MCF 10A (cell line): ENCODE data around the gene RTBDN. TPM values are rescaled to one million over a fixed set of nuclear protein-coding genes. Genes with fewer than 3 reads are reported as not detected.
A peak's percentile ranks its signal among the peaks of the same experiment; 100 is the strongest.

ENCODE experiments used
- BruUV-seq: library from RNA; stranded (reverse); fragments of 400-500 nt; replicated peaks from 2 replicates; lab custom pipeline; 2021; lab: Mats Ljungman, UMichigan
- CTCF ChIA-PET: fragments of 300-600 bp; sonication (Branson Sonifier 250); formaldehyde crosslinking; extraction: SDS; loops from one replicate; lab custom pipeline; 2021; ENCODE audit warnings: antibody characterized with exemption, inconsistent platforms; lab: Yijun Ruan, JAX
- POLR2A ChIA-PET: fragments of 300-600, 350-650 bp; sonication (Branson Sonifier 250); formaldehyde crosslinking; extraction: SDS; loops from one replicate; lab custom pipeline; 2020; ENCODE audit warnings: antibody characterized with exemption, inconsistent platforms; lab: Yijun Ruan, JAX
- DNase-seq: peaks from one replicate; pipeline ENCODE4 v3.0.0-alpha.2; 2018; ENCODE audit not compliant: unreplicated experiment
- H3K27ac Mint-ChIP-seq: one replicate; pipeline ENCODE4 v1.8.0; 2022; ENCODE audit warnings: mild to moderate bottlenecking, low read depth, mixed read lengths; ENCODE audit not compliant: unreplicated experiment
- H3K27me3 Mint-ChIP-seq: one replicate; pipeline ENCODE4 v1.8.0; 2022; ENCODE audit warnings: mixed read lengths; ENCODE audit not compliant: insufficient read depth, unreplicated experiment
- H3K36me3 Mint-ChIP-seq: one replicate; pipeline ENCODE4 v1.8.0; 2022; ENCODE audit warnings: mild to moderate bottlenecking, moderate library complexity, mixed read lengths; ENCODE audit not compliant: insufficient read depth, unreplicated experiment
- H3K4me1 Mint-ChIP-seq: one replicate; pipeline ENCODE4 v1.8.0; 2022; ENCODE audit warnings: mixed read lengths; ENCODE audit not compliant: insufficient read depth, unreplicated experiment
- H3K4me3 Mint-ChIP-seq: one replicate; pipeline ENCODE4 v1.8.0; 2022; ENCODE audit warnings: mild to moderate bottlenecking, moderate library complexity, mixed read lengths; ENCODE audit not compliant: unreplicated experiment
- H3K9me3 Mint-ChIP-seq: one replicate; pipeline ENCODE4 v1.8.0; 2022; ENCODE audit warnings: mixed read lengths; ENCODE audit not compliant: unreplicated experiment
- CTCF ChIP-seq: fragments of 200-600 bp; IDR thresholded peaks from one replicate; pipeline ENCODE4 v1.8.0; 2022; ENCODE audit warnings: antibody characterized with exemption, mild to moderate bottlenecking; ENCODE audit not compliant: unreplicated experiment
- intact Hi-C: fragments of 100-400 bp; cut with micrococcal nuclease; formaldehyde crosslinking; loops from 2 replicates; pipeline ENCODE4 v1.14.1; 2022
- total RNA-seq: library from RNA; stranded (reverse); gene quantifications from 2 replicates; pipeline ENCODE4 v1.2.3, GENCODE V29; 2022

The RTBDN gene
- total RNA-seq, 1 experiment from 2014 or later, result not detected

GRCh38 chr19:12789904-12790619 is 44.3 kb downstream of the RTBDN start:
- DNase-seq, result peak; percentile 98
- H3K9me3 Mint-ChIP-seq, result no peaks in the 10 kb centered on the region
- peaks cover 31% of the 10 kb centered on the region for H3K4me1 Mint-ChIP-seq
- no TSS peak for BruUV-seq
- ChIA-PET POLR2A (interaction anchor here (0.6 to 8.4 kb wide), 16 partner anchors 7 to 179 kb away, joined by 3 to 410 read pairs (median 10); partner anchors contain the start of genes GCDH, GET3, HOOK2 and PRDX2), CTCF (interaction anchor here (0.5 to 14.5 kb wide), 8 partner anchors 13 to 364 kb away, joined by 3 to 307 read pairs (median 6); partner anchors contain the start of gene HOOK2)
- peak overlapping the region; percentile 94 for H3K4me3 Mint-ChIP-seq
- intact Hi-C loops, result loop anchor here (1.0 to 5.0 kb wide), 2 partner anchors 12 to 68 kb away; partner anchors contain the start of gene TNPO2
- TF ChIP-seq CTCF, result no peak
- peaks cover 48% of the 10 kb centered on the region for H3K36me3 Mint-ChIP-seq
- H3K27me3 Mint-ChIP-seq, result no peaks in the 10 kb centered on the region
- peak overlapping the region; percentile 98 for H3K27ac Mint-ChIP-seq

- TF ChIP-seq CTCF, result no peak
- intact Hi-C loops, result no loop called here
- Mint-ChIP-seq H3K4me3 (peak overlapping the region; percentile 94), H3K27ac (peak overlapping the region; percentile 98), H3K27me3 (no peaks in the 10 kb centered on the region), H3K36me3 (peaks cover 41% of the 10 kb centered on the region), H3K9me3 (no peaks in the 10 kb centered on the region), H3K4me1 (peaks cover 28% of the 10 kb centered on the region)
- POLR2A ChIA-PET, result interaction anchor here (0.6 to 5.0 kb wide), 15 partner anchors 12 to 329 kb away, joined by 3 to 132 read pairs (median 4); partner anchors contain the start of genes GCDH, GET3, HOOK2 and MAN2B1
- DNase-seq, result peak; percentile 63
- CTCF ChIA-PET, result interaction anchor here (0.7 to 3.3 kb wide), 5 partner anchors 12 to 67 kb away, joined by 3 to 41 read pairs (median 5); no protein-coding TSS in a partner anchor
- BruUV-seq, result no TSS peak
Observed at GRCh38 chr19:12789098-12789903, 45.1 kb downstream of the RTBDN start.

GRCh38 chr19:12788682-12789097 is 45.7 kb downstream of the RTBDN start:
- POLR2A ChIA-PET, result interaction anchor here (0.6 to 5.0 kb wide), 14 partner anchors 12 to 330 kb away, joined by 3 to 132 read pairs (median 4); partner anchors contain the start of genes GCDH, GET3, HOOK2 and MAN2B1
- BruUV-seq, result TSS peak; percentile 10

More at GRCh38 chr19:12788682-12789097, 45.7 kb downstream of the RTBDN start:
- H3K36me3 Mint-ChIP-seq, result peaks cover 35% of the 10 kb centered on the region
- H3K27me3 Mint-ChIP-seq, result no peaks in the 10 kb centered on the region
- no peaks in the 10 kb centered on the region for H3K9me3 Mint-ChIP-seq
- CTCF ChIA-PET, result interaction anchor here (0.5 to 3.3 kb wide), 8 partner anchors 11 to 1229 kb away, joined by 3 to 41 read pairs (median 4); partner anchors contain the start of gene ELOF1
- peak overlapping the region; percentile 98 for H3K27ac Mint-ChIP-seq
- peaks cover 24% of the 10 kb centered on the region for H3K4me1 Mint-ChIP-seq
- peak overlapping the region; percentile 94 for H3K4me3 Mint-ChIP-seq
- peak; percentile 88 for DNase-seq
- intact Hi-C loops, result no loop called here
- no peak for TF ChIP-seq CTCF
